WTC11 (cell line): Measurements from ENCODE around the gene ZNF593. TPM values are rescaled to one million over a fixed set of nuclear protein-coding genes. Genes with fewer than 3 reads are reported as not detected.

Experiments used
- ATAC-seq: fragments of 200-7000 bp; cut with Tn5 transposase; 2 replicates; pipeline ENCODE4 v1.10.0; 2021; ENCODE audit warnings: mild to moderate bottlenecking, moderate library complexity
- CTCF ChIA-PET: fragments of 300-600 bp; sonication (Branson Sonifier 250); formaldehyde crosslinking; loops from one replicate; lab custom pipeline; 2021; ENCODE audit warnings: antibody characterized with exemption; lab: Charles Lee
- POLR2A ChIA-PET: fragments of 350-600 bp; sonication (Branson Sonifier 250); formaldehyde crosslinking; loops from one replicate; lab custom pipeline; 2021; ENCODE audit warnings: antibody characterized with exemption; lab: Charles Lee
- DNase-seq: peaks from one replicate; pipeline ENCODE4 v3.0.0; 2021; ENCODE audit warnings: low spot score
- H3K27ac Mint-ChIP-seq: 2 replicates; pipeline ENCODE4 v1.8.0; 2021; ENCODE audit warnings: mixed read lengths
- H3K27me3 Mint-ChIP-seq: 2 replicates; pipeline ENCODE4 v1.8.0; 2021; ENCODE audit warnings: low read depth, mild to moderate bottlenecking, moderate library complexity, mixed read lengths
- H3K36me3 Mint-ChIP-seq: 2 replicates; pipeline ENCODE4 v1.8.0; 2021; ENCODE audit warnings: mixed read lengths
- H3K4me1 Mint-ChIP-seq: 2 replicates; pipeline ENCODE4 v1.8.0; 2022; ENCODE audit warnings: mixed read lengths
- H3K4me3 Mint-ChIP-seq: 2 replicates; pipeline ENCODE4 v1.8.0; 2021; ENCODE audit warnings: mild to moderate bottlenecking, moderate library complexity, mixed read lengths
- H3K9me3 Mint-ChIP-seq: 2 replicates; pipeline ENCODE4 v1.8.0; 2021; ENCODE audit warnings: mixed read lengths
- ETV6 ChIP-seq: sonication (generic); formaldehyde crosslinking; IDR thresholded peaks from 2 replicates; pipeline ENCODE4 v1.8.1; 2022; ENCODE audit warnings: mild to moderate bottlenecking, missing genetic modification reagents
- FOXK1 ChIP-seq: sonication (generic); formaldehyde crosslinking; IDR thresholded peaks from 2 replicates; pipeline ENCODE4 v1.8.0; 2022; ENCODE audit warnings: mild to moderate bottlenecking, moderate library complexity, missing genetic modification reagents
- FOXP1 ChIP-seq: sonication (generic); formaldehyde crosslinking; IDR thresholded peaks from 2 replicates; pipeline ENCODE4 v1.8.0; 2022; ENCODE audit warnings: missing genetic modification reagents, mild to moderate bottlenecking, moderate library complexity, borderline replicate concordance
- GTF2I ChIP-seq: fragments of 250-450 bp; sonication (Bioruptor Pico); conservative IDR thresholded peaks from 2 replicates; pipeline ENCODE4 v1.4.0; 2021; ENCODE audit warnings: mild to moderate bottlenecking
- KAT7 ChIP-seq: sonication (generic); formaldehyde crosslinking; IDR thresholded peaks from 2 replicates; pipeline ENCODE4 v1.8.1; 2023; ENCODE audit warnings: missing genetic modification reagents, mild to moderate bottlenecking, borderline replicate concordance
- MXD4 ChIP-seq: fragments of 250-450 bp; sonication (Bioruptor Pico); IDR thresholded peaks from 2 replicates; pipeline ENCODE4 v1.8.0; 2021; ENCODE audit warnings: mild to moderate bottlenecking, moderate library complexity, borderline replicate concordance
- MYBL2 ChIP-seq: sonication (generic); formaldehyde crosslinking; IDR thresholded peaks from 2 replicates; pipeline ENCODE4 v1.8.1; 2023; ENCODE audit warnings: mild to moderate bottlenecking, moderate library complexity, missing genetic modification reagents
- NFYB ChIP-seq: sonication (generic); formaldehyde crosslinking; conservative IDR thresholded peaks from 2 replicates; pipeline ENCODE4 v1.8.0; 2022; ENCODE audit warnings: low read depth, missing genetic modification reagents
- NR3C1 ChIP-seq: sonication (generic); formaldehyde crosslinking; conservative IDR thresholded peaks from 2 replicates; pipeline ENCODE4 v1.8.1; 2023; ENCODE audit warnings: low read depth, mild to moderate bottlenecking, missing genetic modification reagents
- ZNF121 ChIP-seq: sonication (generic); formaldehyde crosslinking; IDR thresholded peaks from 2 replicates; pipeline ENCODE4 v1.8.0; 2023; ENCODE audit warnings: missing genetic modification reagents
- ZNF219 ChIP-seq: sonication (generic); formaldehyde crosslinking; IDR thresholded peaks from 2 replicates; pipeline ENCODE4 v1.8.0; 2023; ENCODE audit warnings: missing genetic modification reagents, mild to moderate bottlenecking, borderline replicate concordance
- ZNF416 ChIP-seq: fragments of 250-450 bp; sonication (Bioruptor Pico); IDR thresholded peaks from 2 replicates; pipeline ENCODE4 v1.9.0; 2021; ENCODE audit warnings: mild to moderate bottlenecking, inconsistent platforms
- ZNF423 ChIP-seq: fragments of 250-450 bp; sonication (Bioruptor Pico); IDR thresholded peaks from 2 replicates; pipeline ENCODE4 v2.1.2; 2022; ENCODE audit warnings: mild to moderate bottlenecking, moderate library complexity
- total RNA-seq: library from RNA; stranded (reverse); gene quantifications from 3 replicates; pipeline ENCODE4 v1.2.3, GENCODE V29; 2021
- TF ChIP-seq, protein P1 (sequence below): sonication (generic); formaldehyde crosslinking; IDR thresholded peaks from 2 replicates; pipeline ENCODE4 v1.8.1; 2022; ENCODE audit warnings: low read depth, missing genetic modification reagents, borderline replicate concordance
- TF ChIP-seq, protein P2 (sequence below): fragments of 250-450 bp; sonication (Bioruptor Pico); IDR thresholded peaks from 2 replicates; pipeline ENCODE4 v2.1.2; 2022; ENCODE audit warnings: mild to moderate bottlenecking, moderate library complexity
- TF ChIP-seq, protein P3 (sequence below): sonication (generic); formaldehyde crosslinking; IDR thresholded peaks from 2 replicates; pipeline ENCODE4 v1.8.1; 2023; ENCODE audit warnings: mild to moderate bottlenecking, missing genetic modification reagents, moderate library complexity
- TF ChIP-seq, protein P4 (sequence below): sonication (generic); formaldehyde crosslinking; IDR thresholded peaks from 2 replicates; pipeline ENCODE4 v1.8.0; 2022; ENCODE audit warnings: mild to moderate bottlenecking, missing genetic modification reagents
- TF ChIP-seq, protein P5 (sequence below): sonication (generic); formaldehyde crosslinking; IDR thresholded peaks from 2 replicates; pipeline ENCODE4 v1.8.0; 2023; ENCODE audit warnings: missing genetic modification reagents
- TF ChIP-seq, protein P6 (sequence below): fragments of 250-450 bp; sonication (Bioruptor Pico); IDR thresholded peaks from 2 replicates; pipeline ENCODE4 v1.9.0; 2021; ENCODE audit warnings: mild to moderate bottlenecking, borderline replicate concordance
- TF ChIP-seq, protein P7 (sequence below): sonication (generic); formaldehyde crosslinking; IDR thresholded peaks from 2 replicates; pipeline ENCODE4 v1.8.0; 2023; ENCODE audit warnings: missing genetic modification reagents, mild to moderate bottlenecking, borderline replicate concordance

ZNF593 gene
- total RNA-seq, 1 experiment from 2014 or later, result 49.1 TPM

DNA sequence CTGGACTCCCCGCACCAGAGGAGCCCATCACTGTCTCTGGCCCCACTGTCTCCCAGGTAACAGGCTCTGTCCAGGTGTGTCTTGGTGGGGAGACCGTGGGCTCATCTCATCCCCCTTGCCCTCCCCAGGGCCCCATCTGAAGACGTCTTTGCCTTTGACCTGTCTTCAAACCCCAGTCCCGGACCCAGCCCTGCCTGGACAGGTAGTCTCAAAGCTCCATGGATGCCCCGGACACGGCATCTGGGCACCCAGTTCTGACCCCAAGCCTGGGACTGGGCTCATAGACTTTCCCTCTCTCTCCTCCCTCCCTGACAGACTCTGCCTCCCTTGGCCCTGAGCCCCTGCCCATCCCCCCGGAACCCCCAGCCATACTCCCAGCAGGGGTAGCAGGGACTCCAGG is 14.4 kb downstream of the ZNF593 start:
- H3K27me3 Mint-ChIP-seq, result no peaks in the 10 kb centered on the region
- no peak overlapping the region for H3K4me3 Mint-ChIP-seq
- CTCF ChIA-PET, result interaction anchor here (1.2 to 2.2 kb wide), 2 partner anchors 14 to 50 kb away, joined by 6 to 7 read pairs; partner anchors contain the start of genes CEP85 and ZNF593
- POLR2A ChIA-PET, result no interaction called here
- no peaks in the 10 kb centered on the region for H3K9me3 Mint-ChIP-seq
- H3K4me1 Mint-ChIP-seq, result no peaks in the 10 kb centered on the region
- DNase-seq (no peak), ATAC-seq (no peak)
- no peak overlapping the region for H3K27ac Mint-ChIP-seq
- no peak for TF ChIP-seq KAT7 (CRISPR knock-in tag)
- TF ChIP-seq, protein P1, sequence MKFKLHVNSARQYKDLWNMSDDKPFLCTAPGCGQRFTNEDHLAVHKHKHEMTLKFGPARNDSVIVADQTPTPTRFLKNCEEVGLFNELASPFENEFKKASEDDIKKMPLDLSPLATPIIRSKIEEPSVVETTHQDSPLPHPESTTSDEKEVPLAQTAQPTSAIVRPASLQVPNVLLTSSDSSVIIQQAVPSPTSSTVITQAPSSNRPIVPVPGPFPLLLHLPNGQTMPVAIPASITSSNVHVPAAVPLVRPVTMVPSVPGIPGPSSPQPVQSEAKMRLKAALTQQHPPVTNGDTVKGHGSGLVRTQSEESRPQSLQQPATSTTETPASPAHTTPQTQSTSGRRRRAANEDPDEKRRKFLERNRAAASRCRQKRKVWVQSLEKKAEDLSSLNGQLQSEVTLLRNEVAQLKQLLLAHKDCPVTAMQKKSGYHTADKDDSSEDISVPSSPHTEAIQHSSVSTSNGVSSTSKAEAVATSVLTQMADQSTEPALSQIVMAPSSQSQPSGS (CRISPR knock-in tag), result no peak
- TF ChIP-seq NFYB (CRISPR knock-in tag), result no peak
- TF ChIP-seq, protein P2, sequence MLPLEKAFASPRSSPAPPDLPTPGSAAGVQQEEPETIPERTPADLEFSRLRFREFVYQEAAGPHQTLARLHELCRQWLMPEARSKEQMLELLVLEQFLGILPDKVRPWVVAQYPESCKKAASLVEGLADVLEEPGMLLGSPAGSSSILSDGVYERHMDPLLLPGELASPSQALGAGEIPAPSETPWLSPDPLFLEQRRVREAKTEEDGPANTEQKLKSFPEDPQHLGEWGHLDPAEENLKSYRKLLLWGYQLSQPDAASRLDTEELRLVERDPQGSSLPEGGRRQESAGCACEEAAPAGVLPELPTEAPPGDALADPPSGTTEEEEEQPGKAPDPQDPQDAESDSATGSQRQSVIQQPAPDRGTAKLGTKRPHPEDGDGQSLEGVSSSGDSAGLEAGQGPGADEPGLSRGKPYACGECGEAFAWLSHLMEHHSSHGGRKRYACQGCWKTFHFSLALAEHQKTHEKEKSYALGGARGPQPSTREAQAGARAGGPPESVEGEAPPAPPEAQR, result no peak
- TF ChIP-seq ZNF416, result no peak
- no peak for TF ChIP-seq GTF2I
- TF ChIP-seq ZNF121 (CRISPR knock-in tag), result no peak
- TF ChIP-seq FOXK1 (CRISPR knock-in tag), result no peak
- no peak for TF ChIP-seq ETV6 (CRISPR knock-in tag)
- no peak for TF ChIP-seq ZNF219 (CRISPR knock-in tag)
- TF ChIP-seq, protein P3, sequence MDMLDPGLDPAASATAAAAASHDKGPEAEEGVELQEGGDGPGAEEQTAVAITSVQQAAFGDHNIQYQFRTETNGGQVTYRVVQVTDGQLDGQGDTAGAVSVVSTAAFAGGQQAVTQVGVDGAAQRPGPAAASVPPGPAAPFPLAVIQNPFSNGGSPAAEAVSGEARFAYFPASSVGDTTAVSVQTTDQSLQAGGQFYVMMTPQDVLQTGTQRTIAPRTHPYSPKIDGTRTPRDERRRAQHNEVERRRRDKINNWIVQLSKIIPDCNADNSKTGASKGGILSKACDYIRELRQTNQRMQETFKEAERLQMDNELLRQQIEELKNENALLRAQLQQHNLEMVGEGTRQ (CRISPR knock-in tag), result no peak
- no peak for TF ChIP-seq NR3C1
- 0 out of 2 replicates have a peak, but pooled peaks cover 5% of the 10 kb centered on the region for H3K36me3 Mint-ChIP-seq

DNA sequence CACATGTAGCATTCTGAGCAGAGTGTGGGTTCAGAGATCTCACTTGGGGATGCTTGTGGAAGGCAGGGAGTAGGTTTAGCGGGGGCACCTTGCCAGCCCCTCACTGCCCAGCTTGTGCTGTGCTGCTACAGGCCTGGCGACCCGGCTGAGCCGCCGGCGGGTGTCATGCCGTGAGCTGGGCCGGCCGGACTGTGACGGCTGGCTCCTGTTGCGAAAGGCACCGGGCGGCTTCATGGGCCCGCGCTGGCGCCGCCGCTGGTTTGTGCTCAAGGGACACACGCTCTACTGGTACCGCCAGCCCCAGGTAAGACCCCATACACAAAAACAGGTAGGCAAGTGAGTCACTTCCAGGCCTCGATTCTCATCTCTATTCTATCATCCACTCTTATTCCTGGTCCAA is 15.2 kb downstream of the ZNF593 start:
- H3K36me3 Mint-ChIP-seq, result peaks cover 5% of the 10 kb centered on the region; the same call in 1 of the 2 replicates
- no peaks in the 10 kb centered on the region for H3K27me3 Mint-ChIP-seq
- ATAC-seq (no peak), DNase-seq (no peak)
- ChIA-PET CTCF (interaction anchor here (2.2 kb wide), 1 partner anchor 15 kb away, joined by 7 read pairs; the partner anchor contains the start of gene ZNF593), POLR2A (interaction anchor here (0.6 kb wide), 1 partner anchor 49 kb away, joined by 3 read pairs; the partner anchor contains the start of gene CEP85)
- no peaks in the 10 kb centered on the region for H3K9me3 Mint-ChIP-seq
- H3K4me1 Mint-ChIP-seq, result peaks cover under 1% of the 10 kb centered on the region
- H3K27ac Mint-ChIP-seq, result no peak overlapping the region
- H3K4me3 Mint-ChIP-seq, result no peak overlapping the region
- TF ChIP-seq, protein P4, sequence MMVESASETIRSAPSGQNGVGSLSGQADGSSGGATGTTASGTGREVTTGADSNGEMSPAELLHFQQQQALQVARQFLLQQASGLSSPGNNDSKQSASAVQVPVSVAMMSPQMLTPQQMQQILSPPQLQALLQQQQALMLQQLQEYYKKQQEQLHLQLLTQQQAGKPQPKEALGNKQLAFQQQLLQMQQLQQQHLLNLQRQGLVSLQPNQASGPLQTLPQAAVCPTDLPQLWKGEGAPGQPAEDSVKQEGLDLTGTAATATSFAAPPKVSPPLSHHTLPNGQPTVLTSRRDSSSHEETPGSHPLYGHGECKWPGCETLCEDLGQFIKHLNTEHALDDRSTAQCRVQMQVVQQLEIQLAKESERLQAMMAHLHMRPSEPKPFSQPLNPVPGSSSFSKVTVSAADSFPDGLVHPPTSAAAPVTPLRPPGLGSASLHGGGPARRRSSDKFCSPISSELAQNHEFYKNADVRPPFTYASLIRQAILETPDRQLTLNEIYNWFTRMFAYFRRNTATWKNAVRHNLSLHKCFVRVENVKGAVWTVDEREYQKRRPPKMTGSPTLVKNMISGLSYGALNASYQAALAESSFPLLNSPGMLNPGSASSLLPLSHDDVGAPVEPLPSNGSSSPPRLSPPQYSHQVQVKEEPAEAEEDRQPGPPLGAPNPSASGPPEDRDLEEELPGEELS (CRISPR knock-in tag), result no peak
- TF ChIP-seq, protein P5, sequence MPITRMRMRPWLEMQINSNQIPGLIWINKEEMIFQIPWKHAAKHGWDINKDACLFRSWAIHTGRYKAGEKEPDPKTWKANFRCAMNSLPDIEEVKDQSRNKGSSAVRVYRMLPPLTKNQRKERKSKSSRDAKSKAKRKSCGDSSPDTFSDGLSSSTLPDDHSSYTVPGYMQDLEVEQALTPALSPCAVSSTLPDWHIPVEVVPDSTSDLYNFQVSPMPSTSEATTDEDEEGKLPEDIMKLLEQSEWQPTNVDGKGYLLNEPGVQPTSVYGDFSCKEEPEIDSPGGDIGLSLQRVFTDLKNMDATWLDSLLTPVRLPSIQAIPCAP (CRISPR knock-in tag), result no peak
- TF ChIP-seq, protein P6, sequence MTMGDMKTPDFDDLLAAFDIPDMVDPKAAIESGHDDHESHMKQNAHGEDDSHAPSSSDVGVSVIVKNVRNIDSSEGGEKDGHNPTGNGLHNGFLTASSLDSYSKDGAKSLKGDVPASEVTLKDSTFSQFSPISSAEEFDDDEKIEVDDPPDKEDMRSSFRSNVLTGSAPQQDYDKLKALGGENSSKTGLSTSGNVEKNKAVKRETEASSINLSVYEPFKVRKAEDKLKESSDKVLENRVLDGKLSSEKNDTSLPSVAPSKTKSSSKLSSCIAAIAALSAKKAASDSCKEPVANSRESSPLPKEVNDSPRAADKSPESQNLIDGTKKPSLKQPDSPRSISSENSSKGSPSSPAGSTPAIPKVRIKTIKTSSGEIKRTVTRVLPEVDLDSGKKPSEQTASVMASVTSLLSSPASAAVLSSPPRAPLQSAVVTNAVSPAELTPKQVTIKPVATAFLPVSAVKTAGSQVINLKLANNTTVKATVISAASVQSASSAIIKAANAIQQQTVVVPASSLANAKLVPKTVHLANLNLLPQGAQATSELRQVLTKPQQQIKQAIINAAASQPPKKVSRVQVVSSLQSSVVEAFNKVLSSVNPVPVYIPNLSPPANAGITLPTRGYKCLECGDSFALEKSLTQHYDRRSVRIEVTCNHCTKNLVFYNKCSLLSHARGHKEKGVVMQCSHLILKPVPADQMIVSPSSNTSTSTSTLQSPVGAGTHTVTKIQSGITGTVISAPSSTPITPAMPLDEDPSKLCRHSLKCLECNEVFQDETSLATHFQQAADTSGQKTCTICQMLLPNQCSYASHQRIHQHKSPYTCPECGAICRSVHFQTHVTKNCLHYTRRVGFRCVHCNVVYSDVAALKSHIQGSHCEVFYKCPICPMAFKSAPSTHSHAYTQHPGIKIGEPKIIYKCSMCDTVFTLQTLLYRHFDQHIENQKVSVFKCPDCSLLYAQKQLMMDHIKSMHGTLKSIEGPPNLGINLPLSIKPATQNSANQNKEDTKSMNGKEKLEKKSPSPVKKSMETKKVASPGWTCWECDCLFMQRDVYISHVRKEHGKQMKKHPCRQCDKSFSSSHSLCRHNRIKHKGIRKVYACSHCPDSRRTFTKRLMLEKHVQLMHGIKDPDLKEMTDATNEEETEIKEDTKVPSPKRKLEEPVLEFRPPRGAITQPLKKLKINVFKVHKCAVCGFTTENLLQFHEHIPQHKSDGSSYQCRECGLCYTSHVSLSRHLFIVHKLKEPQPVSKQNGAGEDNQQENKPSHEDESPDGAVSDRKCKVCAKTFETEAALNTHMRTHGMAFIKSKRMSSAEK (CRISPR knock-in tag), result no peak
- TF ChIP-seq, protein P7, sequence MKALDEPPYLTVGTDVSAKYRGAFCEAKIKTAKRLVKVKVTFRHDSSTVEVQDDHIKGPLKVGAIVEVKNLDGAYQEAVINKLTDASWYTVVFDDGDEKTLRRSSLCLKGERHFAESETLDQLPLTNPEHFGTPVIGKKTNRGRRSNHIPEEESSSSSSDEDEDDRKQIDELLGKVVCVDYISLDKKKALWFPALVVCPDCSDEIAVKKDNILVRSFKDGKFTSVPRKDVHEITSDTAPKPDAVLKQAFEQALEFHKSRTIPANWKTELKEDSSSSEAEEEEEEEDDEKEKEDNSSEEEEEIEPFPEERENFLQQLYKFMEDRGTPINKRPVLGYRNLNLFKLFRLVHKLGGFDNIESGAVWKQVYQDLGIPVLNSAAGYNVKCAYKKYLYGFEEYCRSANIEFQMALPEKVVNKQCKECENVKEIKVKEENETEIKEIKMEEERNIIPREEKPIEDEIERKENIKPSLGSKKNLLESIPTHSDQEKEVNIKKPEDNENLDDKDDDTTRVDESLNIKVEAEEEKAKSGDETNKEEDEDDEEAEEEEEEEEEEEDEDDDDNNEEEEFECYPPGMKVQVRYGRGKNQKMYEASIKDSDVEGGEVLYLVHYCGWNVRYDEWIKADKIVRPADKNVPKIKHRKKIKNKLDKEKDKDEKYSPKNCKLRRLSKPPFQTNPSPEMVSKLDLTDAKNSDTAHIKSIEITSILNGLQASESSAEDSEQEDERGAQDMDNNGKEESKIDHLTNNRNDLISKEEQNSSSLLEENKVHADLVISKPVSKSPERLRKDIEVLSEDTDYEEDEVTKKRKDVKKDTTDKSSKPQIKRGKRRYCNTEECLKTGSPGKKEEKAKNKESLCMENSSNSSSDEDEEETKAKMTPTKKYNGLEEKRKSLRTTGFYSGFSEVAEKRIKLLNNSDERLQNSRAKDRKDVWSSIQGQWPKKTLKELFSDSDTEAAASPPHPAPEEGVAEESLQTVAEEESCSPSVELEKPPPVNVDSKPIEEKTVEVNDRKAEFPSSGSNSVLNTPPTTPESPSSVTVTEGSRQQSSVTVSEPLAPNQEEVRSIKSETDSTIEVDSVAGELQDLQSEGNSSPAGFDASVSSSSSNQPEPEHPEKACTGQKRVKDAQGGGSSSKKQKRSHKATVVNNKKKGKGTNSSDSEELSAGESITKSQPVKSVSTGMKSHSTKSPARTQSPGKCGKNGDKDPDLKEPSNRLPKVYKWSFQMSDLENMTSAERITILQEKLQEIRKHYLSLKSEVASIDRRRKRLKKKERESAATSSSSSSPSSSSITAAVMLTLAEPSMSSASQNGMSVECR, result no peak
- TF ChIP-seq ZNF423 (CRISPR knock-in tag) (no peak), KAT7 (CRISPR knock-in tag) (no peak), MYBL2 (no peak), MXD4 (CRISPR knock-in tag) (no peak), FOXP1 (no peak)
